ENCODE results near the gene VIPR2. TPM values are rescaled to one million over a fixed set of nuclear protein-coding genes. Genes with fewer than 3 reads are reported as not detected.
"Not testable (repeated sequence)": the region's sequence is repeated elsewhere in the genome, so short reads cannot be mapped to it uniquely, and the experiment has no call there.

VIPR2 gene
- total and polyA plus RNA-seq, 7 experiments from 2014 or later, result 0.27 to 1.3 (median 0.98) TPM; not detected in 4

DNA sequence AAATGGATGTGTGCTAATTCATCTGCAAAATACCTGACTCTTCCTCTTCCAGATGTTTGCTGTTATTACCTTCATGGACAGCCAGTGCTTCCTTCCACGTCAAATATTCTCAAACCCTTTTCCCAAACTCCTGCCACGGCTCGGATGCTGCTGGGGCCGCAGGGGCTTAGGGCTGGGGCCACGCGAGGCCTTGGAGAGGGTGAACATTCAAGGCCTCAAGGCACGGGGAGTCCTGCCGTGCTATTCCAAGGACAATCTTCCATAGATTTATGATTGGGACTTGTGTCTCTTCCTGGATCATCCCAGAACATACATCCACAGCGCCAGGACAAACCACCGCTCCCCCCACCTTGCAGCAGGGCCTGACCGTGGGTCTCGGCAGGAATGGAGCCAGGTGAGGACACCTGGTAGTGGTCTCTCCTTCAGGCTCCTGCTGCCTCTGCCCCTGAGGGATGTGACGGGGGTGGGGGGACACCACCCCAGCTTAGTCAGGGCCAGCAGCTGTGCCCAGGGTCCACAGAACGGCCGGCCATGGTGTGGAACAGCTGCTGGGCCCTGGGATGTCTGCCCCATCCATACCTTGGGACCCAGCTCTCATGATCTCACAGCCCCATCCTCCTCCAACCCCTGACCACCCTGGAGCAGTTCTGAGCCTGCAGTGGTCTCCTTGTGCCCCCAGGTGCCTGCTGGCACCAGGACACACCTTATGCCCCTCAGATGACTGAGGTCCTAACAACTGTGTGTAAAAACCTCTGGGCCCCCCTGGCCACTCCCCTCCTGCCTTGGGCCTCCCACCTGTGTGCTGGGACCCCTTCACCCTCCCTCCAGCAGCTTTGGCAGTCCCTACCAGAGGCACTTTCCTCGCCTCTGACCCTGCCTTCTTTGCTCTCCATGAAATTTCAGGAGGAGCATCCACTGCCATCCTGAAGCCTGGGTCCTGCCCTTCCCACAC is 16.7 kb downstream of the VIPR2 start:
- Mint-ChIP-seq H3K36me3 (no peaks in the 10 kb centered on the region), H3K27ac (no peak overlapping the region), H3K9me3 (peaks cover 0 to 8% (median 2%) of the 10 kb centered on the region in 11 donors), H3K4me3 (no peak overlapping the region), H3K27me3 (peaks cover 5 to 20% (median 17%) of the 10 kb centered on the region in 5 donors), H3K4me1 (no peaks in the 10 kb centered on the region)
- DNase-seq (no peak), ATAC-seq (no peak)
- ChIA-PET CTCF (no interaction called here), POLR2A (no interaction called here)
- H3K9me3 ChIP-seq (ENCODE audit: control insufficient read depth in 2 of 3, low read length in 3 of 3), result no peaks in the 10 kb centered on the region
- intact Hi-C loops (cut with micrococcal nuclease), result no loop called here
- no peak overlapping the region for H3K27ac ChIP-seq (ENCODE audit: low read depth, low read length)
- no peaks in the 10 kb centered on the region for H3K27me3 ChIP-seq (ENCODE audit: control insufficient read depth in 2 of 2, insufficient read depth in 2 of 2, low read length in 2 of 2)
- H3K4me3 ChIP-seq (ENCODE audit: low read length), result no peak overlapping the region
- no peaks in the 10 kb centered on the region for H3K4me1 ChIP-seq (ENCODE audit: control insufficient read depth in 2 of 2, insufficient read depth in 2 of 2, low read length in 2 of 2)
- H3K36me3 ChIP-seq (ENCODE audit: control insufficient read depth in 2 of 3, insufficient read depth in 3 of 3, low read length in 3 of 3), result no peaks in the 10 kb centered on the region

DNA sequence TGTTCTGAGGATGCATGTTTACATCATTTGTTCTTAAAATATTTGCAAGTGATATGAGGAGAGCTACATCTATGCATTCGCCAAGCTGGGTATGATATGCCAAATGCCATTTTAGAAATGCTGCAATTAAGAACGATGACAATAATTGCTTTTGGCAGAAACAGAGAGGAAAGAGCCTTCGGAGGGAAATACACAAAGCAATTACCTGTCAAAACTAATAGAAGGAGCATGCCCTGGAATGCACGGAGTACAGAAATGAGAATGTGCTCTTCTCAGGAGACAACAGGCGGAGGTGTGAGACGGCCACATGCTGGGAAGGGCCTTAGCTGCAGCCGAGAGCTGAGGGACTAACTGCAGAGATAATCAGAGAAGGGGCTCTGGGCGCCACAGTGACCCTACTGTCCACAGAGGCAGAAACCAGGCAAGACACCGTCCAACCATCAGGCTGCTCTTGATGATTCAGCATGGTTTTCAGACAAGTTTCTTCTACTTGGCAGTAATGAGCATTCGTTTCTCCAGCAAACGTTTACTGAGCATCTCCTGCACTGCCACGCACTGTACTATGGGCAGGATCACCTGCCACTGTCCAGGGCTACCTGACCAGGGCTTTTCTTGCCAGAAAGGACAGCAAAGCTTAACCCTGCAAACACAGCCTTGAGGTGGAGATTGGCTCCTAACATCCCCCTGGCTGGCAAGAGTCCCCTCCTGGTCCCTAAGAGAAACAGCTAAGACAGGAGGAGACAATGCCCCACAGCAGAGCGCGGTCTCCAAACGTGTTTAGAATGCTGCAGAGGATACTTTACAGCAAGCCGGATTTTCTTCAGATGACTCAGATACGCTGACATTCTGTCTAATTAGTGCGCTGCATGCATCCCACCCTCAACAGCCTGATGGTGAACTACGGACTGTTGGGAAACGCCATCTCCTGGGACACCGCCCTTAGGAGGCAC is 18.1 kb downstream of the VIPR2 start:
- Mint-ChIP-seq H3K4me3 (no peak overlapping the region), H3K36me3 (no peaks in the 10 kb centered on the region), H3K27ac (no peak overlapping the region), H3K27me3 (peaks cover 5 to 20% (median 19%) of the 10 kb centered on the region in 5 donors), H3K4me1 (no peaks in the 10 kb centered on the region), H3K9me3 (peaks cover 0 to 8% (median 2%) of the 10 kb centered on the region in 11 donors)
- no peak overlapping the region for H3K27ac ChIP-seq (ENCODE audit: low read depth, low read length)
- no peaks in the 10 kb centered on the region for H3K27me3 ChIP-seq (ENCODE audit: control insufficient read depth in 2 of 2, insufficient read depth in 2 of 2, low read length in 2 of 2)
- ChIA-PET CTCF (no interaction called here), POLR2A (no interaction called here)
- H3K36me3 ChIP-seq (ENCODE audit: control insufficient read depth in 2 of 3, insufficient read depth in 3 of 3, low read length in 3 of 3), result no peaks in the 10 kb centered on the region
- no peaks in the 10 kb centered on the region for H3K9me3 ChIP-seq (ENCODE audit: control insufficient read depth in 2 of 3, low read length in 3 of 3)
- DNase-seq (no peak), ATAC-seq (no peak)
- no peaks in the 10 kb centered on the region for H3K4me1 ChIP-seq (ENCODE audit: control insufficient read depth in 2 of 2, insufficient read depth in 2 of 2, low read length in 2 of 2)
- H3K4me3 ChIP-seq (ENCODE audit: low read length), result no peak overlapping the region
- intact Hi-C loops (cut with micrococcal nuclease), result no loop called here

- no peaks in the 10 kb centered on the region for H3K4me1 Mint-ChIP-seq
- DNase-seq (no peak), ATAC-seq (no peak)
- peaks cover 0 to 8% (median 0%) of the 10 kb centered on the region in 11 donors for H3K9me3 Mint-ChIP-seq
- no peaks in the 10 kb centered on the region for H3K36me3 Mint-ChIP-seq
- H3K36me3 ChIP-seq (ENCODE audit: control insufficient read depth in 2 of 3, insufficient read depth in 3 of 3, low read length in 3 of 3), result no peaks in the 10 kb centered on the region
- H3K4me3 ChIP-seq (ENCODE audit: low read length), result no peak overlapping the region
- H3K27ac ChIP-seq (ENCODE audit: low read depth, low read length), result no peak overlapping the region
- CTCF ChIA-PET, result no interaction called here
- POLR2A ChIA-PET, result no interaction called here
- H3K4me3 Mint-ChIP-seq, result no peak overlapping the region
- H3K27me3 ChIP-seq (ENCODE audit: control insufficient read depth in 2 of 2, insufficient read depth in 2 of 2, low read length in 2 of 2), result no peaks in the 10 kb centered on the region
- no peaks in the 10 kb centered on the region for H3K9me3 ChIP-seq (ENCODE audit: control insufficient read depth in 2 of 3, low read length in 3 of 3)
- peaks cover 5 to 21% (median 19%) of the 10 kb centered on the region in 5 donors for H3K27me3 Mint-ChIP-seq
- H3K27ac Mint-ChIP-seq, result no peak overlapping the region
- no peaks in the 10 kb centered on the region for H3K4me1 ChIP-seq (ENCODE audit: control insufficient read depth in 2 of 2, insufficient read depth in 2 of 2, low read length in 2 of 2)
- intact Hi-C loops (cut with micrococcal nuclease), result no loop called here
Observed at GRCh38 chr7:159125955-159126270, 18.8 kb downstream of the VIPR2 start.

- Histone ChIP-seq H3K36me3 (ENCODE audit: control insufficient read depth in 2 of 3, insufficient read depth in 3 of 3, low read length in 3 of 3) (no peaks in the 10 kb centered on the region), H3K4me1 (ENCODE audit: control insufficient read depth in 2 of 2, insufficient read depth in 2 of 2, low read length in 2 of 2) (no peaks in the 10 kb centered on the region), H3K27me3 (ENCODE audit: control insufficient read depth in 2 of 2, insufficient read depth in 2 of 2, low read length in 2 of 2) (no peaks in the 10 kb centered on the region), H3K4me3 (ENCODE audit: low read length) (no peak overlapping the region), H3K27ac (ENCODE audit: low read depth, low read length) (no peak overlapping the region), H3K9me3 (ENCODE audit: control insufficient read depth in 2 of 3, low read length in 3 of 3) (no peaks in the 10 kb centered on the region)
- no peaks in the 10 kb centered on the region for H3K36me3 Mint-ChIP-seq
- ATAC-seq, result no peak
- H3K9me3 Mint-ChIP-seq, result peaks cover 0 to 8% (median 0%) of the 10 kb centered on the region in 11 donors
- intact Hi-C loops (cut with micrococcal nuclease), result no loop called here
- POLR2A ChIA-PET, result no interaction called here
- H3K4me1 Mint-ChIP-seq, result no peaks in the 10 kb centered on the region
- CTCF ChIA-PET, result no interaction called here
- no peak for DNase-seq
- H3K27me3 Mint-ChIP-seq, result peaks cover 5 to 21% (median 19%) of the 10 kb centered on the region in 5 donors
- H3K27ac Mint-ChIP-seq, result no peak overlapping the region
- H3K4me3 Mint-ChIP-seq, result no peak overlapping the region
Observed at GRCh38 chr7:159125104-159125954, 19.3 kb downstream of the VIPR2 start.

- DNase-seq; H3K4me3 ChIP-seq (ENCODE audit: low read length); H3K27me3 ChIP-seq (ENCODE audit: control insufficient read depth in 2 of 2, insufficient read depth in 2 of 2, low read length in 2 of 2); H3K9me3 ChIP-seq (ENCODE audit: control insufficient read depth in 2 of 3, low read length in 3 of 3); H3K27ac Mint-ChIP-seq; ATAC-seq; intact Hi-C loops (cut with micrococcal nuclease); H3K4me1 Mint-ChIP-seq; POLR2A ChIA-PET; H3K36me3 Mint-ChIP-seq; H3K4me1 ChIP-seq (ENCODE audit: control insufficient read depth in 2 of 2, insufficient read depth in 2 of 2, low read length in 2 of 2); H3K4me3 Mint-ChIP-seq; H3K9me3 Mint-ChIP-seq; H3K36me3 ChIP-seq (ENCODE audit: control insufficient read depth in 2 of 3, insufficient read depth in 3 of 3, low read length in 3 of 3); H3K27ac ChIP-seq (ENCODE audit: low read depth, low read length): not testable (repeated sequence)
- CTCF ChIA-PET, result interaction anchor here (0.7 kb wide), 1 partner anchor 39 kb away, joined by 4 read pairs; no protein-coding TSS in a partner anchor
- H3K27me3 Mint-ChIP-seq, result peaks cover 5 to 21% (median 18%) of the 10 kb centered on the region in 5 donors
Observed at GRCh38 chr7:159123793-159124192, 20.9 kb downstream of the VIPR2 start.

DNA sequence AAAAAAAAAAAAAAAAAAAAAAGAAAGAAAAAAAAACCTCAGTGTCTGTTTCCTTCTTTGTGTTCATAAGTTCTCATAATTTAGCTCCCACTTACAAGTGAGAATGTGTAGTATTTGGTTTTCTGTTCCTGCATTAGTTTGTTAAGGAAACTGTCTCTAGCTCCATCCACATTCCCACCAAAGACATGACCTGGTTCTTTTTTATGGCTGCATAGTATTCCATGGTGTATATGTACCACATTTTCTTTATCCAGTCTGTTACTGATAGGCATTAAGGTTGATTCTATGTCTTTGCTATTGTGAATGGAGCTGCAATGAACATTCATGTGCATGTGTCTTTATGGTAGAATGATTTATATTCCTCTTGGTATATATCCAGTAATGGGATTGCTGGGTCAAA is 21.4 kb downstream of the VIPR2 start:
- DNase-seq; H3K4me3 Mint-ChIP-seq; H3K9me3 ChIP-seq (ENCODE audit: control insufficient read depth in 2 of 3, low read length in 3 of 3); H3K27ac ChIP-seq (ENCODE audit: low read depth, low read length); POLR2A ChIA-PET; H3K27me3 ChIP-seq (ENCODE audit: control insufficient read depth in 2 of 2, insufficient read depth in 2 of 2, low read length in 2 of 2); H3K4me1 ChIP-seq (ENCODE audit: control insufficient read depth in 2 of 2, insufficient read depth in 2 of 2, low read length in 2 of 2); H3K4me3 ChIP-seq (ENCODE audit: low read length); ATAC-seq; H3K36me3 ChIP-seq (ENCODE audit: control insufficient read depth in 2 of 3, insufficient read depth in 3 of 3, low read length in 3 of 3); H3K27ac Mint-ChIP-seq; H3K4me1 Mint-ChIP-seq; H3K36me3 Mint-ChIP-seq; H3K9me3 Mint-ChIP-seq; intact Hi-C loops (cut with micrococcal nuclease): not testable (repeated sequence)
- H3K27me3 Mint-ChIP-seq, result peaks cover 7 to 21% (median 13%) of the 10 kb centered on the region in 5 donors
- CTCF ChIA-PET, result interaction anchor here (0.7 kb wide), 1 partner anchor 40 kb away, joined by 4 read pairs; no protein-coding TSS in a partner anchor
